GM18517 (cell line): ENCODE results near the gene DUT.
"Not testable (repeated sequence)": the region's sequence is repeated elsewhere in the genome, so short reads cannot be mapped to it uniquely, and the experiment has no call there.

Experiments
- ATAC-seq: cut with Tn5 transposase; IDR thresholded peaks from one replicate; pipeline ENCODE4 v1.9.1; 2021; ENCODE audit warnings: mild to moderate bottlenecking, moderate library complexity; ENCODE audit not compliant: unreplicated experiment

DUT gene

DNA sequence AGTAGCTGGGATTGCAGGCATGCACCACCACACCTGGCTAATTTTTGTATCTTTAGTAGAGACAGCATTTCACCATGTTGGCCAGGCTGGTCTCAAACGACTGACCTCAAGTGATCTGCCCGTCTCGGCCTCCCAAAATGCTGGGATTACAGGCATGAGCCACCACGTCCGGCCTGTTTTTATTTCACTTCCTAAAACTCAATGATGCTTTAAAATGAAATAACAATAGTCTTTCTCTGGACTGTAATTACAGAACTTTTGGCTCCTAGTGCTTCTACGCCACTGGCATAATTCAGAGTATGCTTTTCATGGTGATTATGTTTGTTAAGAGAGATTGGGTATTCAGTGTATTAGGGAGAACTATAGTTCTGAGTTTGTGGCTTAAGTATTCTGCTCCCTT is 5.0 kb upstream of the DUT start:
- not testable (repeated sequence) for ATAC-seq

DNA sequence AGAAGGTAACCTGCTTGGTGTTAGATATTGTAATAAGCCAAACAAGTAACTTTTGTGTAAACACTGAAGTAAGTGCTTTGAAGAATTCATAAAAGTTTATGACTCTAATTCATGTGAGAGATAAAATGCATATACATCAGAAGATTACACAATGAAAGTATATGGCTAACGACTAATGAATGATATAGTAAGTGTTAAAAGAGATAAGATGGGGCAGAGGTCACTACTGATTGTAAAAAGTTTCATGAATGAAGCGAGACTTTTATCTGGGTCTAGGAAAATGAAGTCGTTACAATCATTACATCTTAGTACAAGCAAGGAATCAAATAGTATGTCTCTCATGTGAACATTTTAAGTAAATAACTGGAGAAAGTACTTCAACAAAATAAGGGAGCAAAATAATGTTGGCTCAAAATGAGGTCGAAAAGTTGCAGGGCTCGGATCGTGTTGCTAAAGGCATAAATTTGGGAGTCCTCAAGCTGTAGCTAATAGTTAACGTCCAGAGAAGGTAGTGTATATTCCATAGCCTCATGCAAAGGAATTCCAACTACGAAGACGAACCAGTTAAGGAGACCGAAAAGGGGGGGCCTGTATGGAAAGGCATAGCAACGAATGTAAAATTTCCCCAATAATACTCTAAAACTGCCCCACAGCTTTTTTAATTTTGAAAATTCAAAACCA is 984 bp upstream of the DUT start:
- no peak for ATAC-seq

GRCh38 chr15:48331796-48332641 is 790 bp downstream of the DUT start:
- ATAC-seq = peak; percentile 32

GRCh38 chr15:48332642-48333034 is 1.4 kb downstream of the DUT start:
- no peak for ATAC-seq

GRCh38 chr15:48333540-48333939 is 2.3 kb downstream of the DUT start:
- no peak for ATAC-seq

DNA sequence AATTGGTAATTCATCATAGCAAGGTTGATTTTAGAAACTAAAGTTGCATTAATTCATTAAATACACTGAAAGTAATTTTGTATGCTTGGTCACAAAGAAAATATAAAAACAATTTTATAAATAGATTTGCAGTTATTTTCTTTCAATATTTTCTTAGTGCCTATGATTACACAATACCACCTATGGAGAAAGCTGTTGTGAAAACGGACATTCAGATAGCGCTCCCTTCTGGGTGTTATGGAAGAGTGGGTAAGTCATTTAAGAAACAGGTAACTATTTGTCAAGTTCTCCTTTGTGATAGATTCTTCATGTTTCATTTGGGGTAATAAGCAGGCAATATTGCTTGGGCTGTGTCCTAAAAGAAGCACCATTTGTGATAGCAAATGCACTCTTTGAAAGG is 3.0 kb downstream of the DUT start:
- ATAC-seq = no peak

DNA sequence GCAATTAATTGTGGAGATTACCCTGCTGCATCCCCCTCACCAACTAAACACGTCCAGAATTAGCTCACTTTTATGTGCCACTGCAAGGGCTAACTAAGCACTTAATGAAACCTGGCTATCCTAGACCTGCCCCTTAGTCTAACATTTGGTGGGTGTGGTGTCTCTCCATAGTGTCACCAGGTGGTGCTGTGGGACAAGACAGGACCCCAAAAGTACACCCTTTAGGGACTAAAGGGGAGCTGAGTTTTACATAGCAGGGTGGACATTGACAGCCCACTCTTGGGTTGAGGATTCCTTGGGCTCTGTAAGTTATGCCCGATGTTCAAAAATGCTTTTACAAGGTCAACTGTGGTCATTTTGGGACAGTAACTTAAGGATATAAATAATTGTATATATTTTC is 5.7 kb downstream of the DUT start:
- ATAC-seq = no peak

DNA sequence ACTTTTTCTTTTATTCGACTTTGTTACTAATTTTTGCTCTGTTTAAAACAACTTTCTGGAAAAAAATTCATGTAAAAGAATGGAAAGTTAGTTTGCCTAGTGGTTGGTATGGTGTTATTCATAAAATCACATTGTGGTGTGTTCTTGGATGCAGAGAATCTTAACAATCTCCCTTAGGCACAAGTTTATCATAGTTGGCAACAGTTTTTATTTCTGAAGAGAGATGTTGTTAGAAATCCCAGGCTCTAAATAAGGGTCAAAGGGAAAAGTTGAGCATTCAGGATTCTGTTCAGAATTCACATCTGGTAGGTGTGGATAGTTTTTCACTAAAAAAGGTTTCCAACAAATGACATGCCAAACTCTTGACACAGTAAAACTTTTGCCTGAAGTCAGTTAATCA is 6.4 kb downstream of the DUT start:
- ATAC-seq = no peak

- no peak for ATAC-seq
Measured at GRCh38 chr15:48340111-48340510, 8.9 kb downstream of the DUT start.

DNA sequence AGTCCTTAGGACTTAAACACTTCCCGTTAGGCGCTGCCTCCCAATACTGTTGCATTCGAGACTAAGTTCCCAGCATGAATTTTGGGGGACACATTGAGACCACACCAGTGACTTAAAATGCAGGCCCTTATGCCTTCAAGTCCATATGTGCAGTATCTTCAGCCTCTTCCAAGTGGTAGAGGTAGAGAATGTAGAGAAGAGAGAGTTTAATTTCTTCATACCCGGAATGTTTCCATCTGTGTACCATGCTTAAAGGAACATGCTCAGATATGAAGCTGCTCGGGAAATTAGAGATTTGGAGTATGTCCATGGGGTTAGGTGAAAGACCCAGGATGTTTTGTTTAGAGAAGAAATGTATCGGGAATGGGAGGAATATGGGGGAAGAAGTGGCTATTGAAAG is 12.6 kb downstream of the DUT start:
- ATAC-seq = no peak

DNA sequence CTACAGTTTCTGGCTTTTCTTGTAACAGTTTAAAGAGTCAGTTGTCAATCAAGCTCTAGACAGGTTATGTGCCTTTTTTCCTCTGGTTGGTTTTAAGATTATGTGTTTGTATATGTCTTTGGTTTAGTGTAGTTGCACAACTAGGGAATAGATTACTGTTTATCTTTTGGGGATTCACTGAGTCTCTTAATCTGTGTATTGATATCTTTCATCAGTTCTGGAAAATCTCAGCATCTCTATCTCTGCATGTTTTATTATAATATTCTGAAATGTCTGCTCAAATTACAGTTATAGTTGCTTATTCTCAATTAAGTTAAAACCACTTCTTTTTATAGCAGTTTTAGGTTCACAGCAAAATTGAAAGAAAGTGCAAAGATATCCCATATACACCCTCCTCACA is 14.3 kb downstream of the DUT start:
- no peak for ATAC-seq

DNA sequence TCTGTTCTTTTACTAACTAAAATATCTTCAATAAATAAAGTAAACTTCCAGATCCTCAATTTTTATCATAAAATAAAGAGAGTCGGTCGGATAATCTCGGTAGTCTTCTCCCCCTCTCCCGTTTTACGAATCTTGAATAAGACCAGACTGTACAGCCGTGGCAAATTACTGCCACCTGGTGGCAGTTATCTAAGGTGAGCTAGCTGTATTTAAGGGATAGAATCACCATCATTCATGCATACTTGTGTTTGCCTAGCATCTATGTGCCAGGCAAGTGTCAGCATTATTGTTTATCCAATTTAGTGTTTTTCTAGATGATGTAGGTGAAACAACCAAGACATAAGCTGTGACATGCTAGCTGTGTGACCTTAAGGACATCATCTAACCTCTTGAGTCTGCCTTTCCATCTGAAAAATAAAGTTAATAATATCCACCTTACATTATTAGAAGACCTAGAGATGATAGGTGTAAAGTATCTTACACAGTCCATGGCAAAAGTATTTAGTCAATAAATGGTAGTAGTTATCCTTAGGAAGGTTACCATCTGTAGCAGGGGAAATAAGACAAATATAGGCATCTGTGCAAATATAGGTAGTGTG is 21.3 kb downstream of the DUT start:
- peak; percentile 82 for ATAC-seq

GRCh38 chr15:48354694-48355303 is 23.6 kb downstream of the DUT start:
- no peak for ATAC-seq

DNA sequence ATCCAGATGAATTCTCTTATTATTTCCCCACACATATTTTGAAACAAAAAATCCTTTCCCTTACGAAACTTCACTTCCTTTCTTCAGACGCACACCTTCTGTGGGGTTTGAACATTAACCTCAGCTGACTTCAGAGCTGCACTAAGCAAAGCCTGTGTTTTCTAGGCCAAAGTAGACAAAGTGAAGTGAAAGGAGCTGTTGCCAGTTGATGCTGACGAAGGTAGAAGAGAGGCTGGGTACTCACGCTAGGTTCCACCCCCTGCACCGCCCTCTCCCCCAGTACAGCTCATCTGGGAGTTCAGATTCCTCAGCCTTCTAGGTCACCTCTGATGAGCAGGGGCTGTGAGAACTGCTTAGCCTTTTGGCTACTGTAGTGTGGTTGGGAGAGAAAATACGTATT is 24.1 kb downstream of the DUT start:
- no peak for ATAC-seq

- no peak for ATAC-seq
Measured at GRCh38 chr15:48358229-48359152, 27.3 kb downstream of the DUT start.

GRCh38 chr15:48360841-48361240 is 29.6 kb downstream of the DUT start:
- ATAC-seq = no peak

- ATAC-seq = no peak
Measured at GRCh38 chr15:48361685-48362084, 30.5 kb downstream of the DUT start.

DNA sequence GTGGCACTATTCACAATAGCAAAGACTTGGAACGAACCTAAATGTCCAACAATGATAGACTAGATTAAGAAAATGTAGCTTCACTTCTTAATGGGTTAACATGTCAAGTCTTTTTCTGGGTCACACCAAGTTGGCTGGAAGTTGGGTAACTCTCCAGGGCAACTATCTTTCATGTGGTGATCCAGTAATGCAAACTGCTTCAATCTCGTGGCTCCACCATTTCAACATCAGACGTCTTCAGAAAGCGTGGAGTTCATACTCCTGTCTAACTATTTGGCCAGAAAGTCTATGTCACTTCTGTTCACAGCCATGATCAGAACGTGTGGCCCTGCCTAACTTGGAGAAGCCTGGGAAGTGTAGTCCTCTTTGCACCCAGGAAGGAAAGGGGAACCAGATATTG is 32.2 kb downstream of the DUT start:
- no peak for ATAC-seq

GRCh38 chr15:48365575-48365974 is 34.3 kb downstream of the DUT start:
- ATAC-seq = no peak

GRCh38 chr15:48366584-48367312 is 35.5 kb downstream of the DUT start:
- ATAC-seq = no peak
